SK-N-MC (cell line): ENCODE measurements around the gene MOV10L1.

Source experiments
- EZH2 ChIP-seq: fragments of 200-600 bp; sonication (generic); IDR thresholded peaks from one replicate; pipeline ENCODE4 v1.6.1; 2017; ENCODE audit warnings: antibody characterized with exemption
- FOXP2 ChIP-seq: optimal IDR thresholded peaks from 2 replicates; pipeline ENCODE3; 2011; ENCODE audit warnings: mild to moderate bottlenecking, moderate library complexity; ENCODE audit not compliant: insufficient read depth; ENCODE audit errors: extremely low read length, control extremely low read depth
- POLR2AphosphoS5 ChIP-seq: IDR thresholded peaks from 2 replicates; pipeline ENCODE4 v1.6.1; 2012; ENCODE audit warnings: mild to moderate bottlenecking, low read depth, low read length, borderline replicate concordance

- no peak for TF ChIP-seq EZH2
- TF ChIP-seq POLR2AphosphoS5: no peak
- no peak for TF ChIP-seq FOXP2
Measured at GRCh38 chr22:50082197-50082715, 7.5 kb upstream of the MOV10L1 start.
